Loucy (cell line): ENCODE measurements around the gene MOG.

Experiments used
- H2AFZ ChIP-seq: fragments of 200-600 bp; sonication (generic); 2 replicates; pipeline ENCODE4 v1.6.0; 2016; ENCODE audit warnings: antibody characterized with exemption, mild to moderate bottlenecking, low read length, moderate library complexity
- H3F3A ChIP-seq: fragments of 200-600 bp; 2 replicates; pipeline ENCODE4 v1.6.0; 2016; ENCODE audit warnings: antibody characterized with exemption, low read depth, mild to moderate bottlenecking
- H3K27me3 ChIP-seq: fragments of 200-600 bp; sonication (generic); 2 replicates; pipeline ENCODE4 v1.6.1; 2014; ENCODE audit warnings: low read length, mild to moderate bottlenecking; ENCODE audit not compliant: insufficient read depth, poor library complexity, severe bottlenecking
- H3K36me3 ChIP-seq: fragments of 200-600 bp; sonication (generic); 2 replicates; pipeline ENCODE4 v1.6.1; 2016; ENCODE audit warnings: low read length; ENCODE audit not compliant: insufficient read depth
- H3K4me1 ChIP-seq: fragments of 200-600 bp; sonication (generic); 2 replicates; pipeline ENCODE4 v1.5.1; 2014; ENCODE audit warnings: low read length, mild to moderate bottlenecking; ENCODE audit not compliant: insufficient read depth, poor library complexity, severe bottlenecking
- H3K4me2 ChIP-seq: fragments of 200-600 bp; sonication (generic); 2 replicates; pipeline ENCODE4 v1.6.0; 2014; ENCODE audit warnings: antibody characterized with exemption, low read length, low read depth, mild to moderate bottlenecking; ENCODE audit not compliant: poor library complexity, severe bottlenecking
- H3K4me3 ChIP-seq: fragments of 200-600 bp; sonication (generic); 2 replicates; pipeline ENCODE4 v1.5.1; 2014; ENCODE audit warnings: low read length, mild to moderate bottlenecking, mixed read lengths; ENCODE audit not compliant: poor library complexity, severe bottlenecking
- H3K79me2 ChIP-seq: fragments of 200-600 bp; sonication (generic); 2 replicates; pipeline ENCODE4 v1.6.1; 2014; ENCODE audit warnings: low read length; ENCODE audit not compliant: insufficient read depth
- H3K9ac ChIP-seq: fragments of 200-600 bp; sonication (generic); 2 replicates; pipeline ENCODE4 v1.6.0; 2014; ENCODE audit warnings: mild to moderate bottlenecking, low read depth, low read length, moderate library complexity; ENCODE audit not compliant: poor library complexity, severe bottlenecking
- H3K9me2 ChIP-seq: fragments of 200-600 bp; sonication (generic); replicated peaks from 2 replicates; pipeline ENCODE4 v1.6.1; 2016; ENCODE audit warnings: low read depth, low read length, mixed read lengths
- H3K9me3 ChIP-seq: fragments of 200-600 bp; sonication (generic); 2 replicates; pipeline ENCODE4 v1.6.1; 2014; ENCODE audit warnings: mild to moderate bottlenecking, antibody characterized with exemption, low read length, low read depth; ENCODE audit not compliant: insufficient read depth
- H4K20me1 ChIP-seq: fragments of 200-600 bp; sonication (generic); 2 replicates; pipeline ENCODE4 v1.6.0; 2014; ENCODE audit warnings: antibody characterized with exemption, low read length, mild to moderate bottlenecking; ENCODE audit not compliant: insufficient read depth, poor library complexity, severe bottlenecking
- CTCF ChIP-seq: fragments of 200-600 bp; sonication (generic); conservative IDR thresholded peaks from 2 replicates; pipeline ENCODE4 v1.5.1; 2014; ENCODE audit warnings: mild to moderate bottlenecking, antibody characterized with exemption, low read length
- EZH2phosphoT487 ChIP-seq: fragments of 200-600 bp; IDR thresholded peaks from 2 replicates; pipeline ENCODE4 v1.6.1; 2018; ENCODE audit warnings: antibody characterized with exemption, mild to moderate bottlenecking, moderate library complexity, borderline replicate concordance

MOG gene

DNA sequence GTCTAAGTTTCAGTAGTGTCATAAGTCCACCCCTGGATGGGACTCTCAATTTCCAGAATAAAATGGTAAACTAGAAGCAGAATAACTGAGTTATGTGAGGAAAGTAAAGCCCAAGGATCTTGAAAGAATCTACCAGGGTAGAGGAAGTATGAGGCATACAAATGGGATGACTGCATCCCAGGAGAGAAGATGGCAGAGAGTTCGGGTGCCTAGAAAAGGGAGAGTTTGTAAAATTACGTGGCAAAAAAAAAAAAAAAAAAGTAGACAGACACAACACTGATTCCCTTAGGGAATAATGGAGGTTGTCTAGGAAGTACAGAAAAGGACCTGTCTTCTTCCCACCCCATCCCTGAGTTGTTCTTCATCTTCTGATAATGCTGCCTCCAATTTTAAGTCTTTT is 27.3 kb upstream of the MOG start:
- Histone ChIP-seq H3K4me1 (peaks cover 25% of the 10 kb centered on the region), H3K79me2 (no peaks in the 10 kb centered on the region), H3K4me3 (peak overlapping the region; percentile 78), H3K9me3 (no peaks in the 10 kb centered on the region), H3K9ac (no peak overlapping the region), H3K36me3 (no peaks in the 10 kb centered on the region), H2AFZ (no peak overlapping the region), H3F3A (no peaks in the 10 kb centered on the region), H4K20me1 (no peaks in the 10 kb centered on the region), H3K4me2 (peak overlapping the region; percentile 83), H3K27me3 (no peaks in the 10 kb centered on the region), H3K9me2 (no peaks in the 10 kb centered on the region)
- TF ChIP-seq CTCF (no peak), EZH2phosphoT487 (no peak)

DNA sequence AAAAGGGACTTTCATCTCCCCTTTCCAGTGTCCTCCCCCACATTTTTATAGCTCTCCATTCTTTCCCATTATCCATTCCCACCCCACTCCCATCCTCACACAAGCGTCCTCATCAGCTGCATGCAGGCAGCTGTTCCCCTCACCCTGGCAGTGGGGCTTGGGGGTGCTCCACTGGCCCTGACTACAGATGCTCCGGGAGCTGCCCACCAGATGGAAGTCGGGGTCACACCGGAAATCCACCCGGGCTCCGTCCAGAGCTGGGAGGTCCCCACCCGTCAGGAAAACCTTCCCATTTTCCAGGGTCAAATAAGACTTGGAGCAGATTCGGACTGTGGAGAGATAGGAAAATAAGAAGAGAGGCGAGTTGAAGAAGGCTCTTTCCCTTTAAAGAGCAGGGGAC is 26.6 kb upstream of the MOG start:
- no peaks in the 10 kb centered on the region for H3K36me3 ChIP-seq
- TF ChIP-seq CTCF = no peak
- TF ChIP-seq EZH2phosphoT487 = no peak
- H3F3A ChIP-seq = no peaks in the 10 kb centered on the region
- H3K79me2 ChIP-seq = no peaks in the 10 kb centered on the region
- H3K9me2 ChIP-seq = no peaks in the 10 kb centered on the region
- no peaks in the 10 kb centered on the region for H3K27me3 ChIP-seq
- peak overlapping the region; percentile 80 for H3K4me2 ChIP-seq
- no peak overlapping the region for H3K4me3 ChIP-seq
- no peaks in the 10 kb centered on the region for H3K9me3 ChIP-seq
- H2AFZ ChIP-seq = no peak overlapping the region
- H4K20me1 ChIP-seq = no peaks in the 10 kb centered on the region
- peaks cover 25% of the 10 kb centered on the region for H3K4me1 ChIP-seq
- H3K9ac ChIP-seq = no peak overlapping the region

GRCh38 chr6:29631209-29631810 is 25.6 kb upstream of the MOG start:
- Histone ChIP-seq H3K4me3 (no peak overlapping the region), H3K9me2 (no peaks in the 10 kb centered on the region), H4K20me1 (no peaks in the 10 kb centered on the region), H3K9me3 (no peaks in the 10 kb centered on the region), H3F3A (no peaks in the 10 kb centered on the region), H3K9ac (peak overlapping the region; percentile 68), H3K4me1 (peaks cover 25% of the 10 kb centered on the region), H3K27me3 (no peaks in the 10 kb centered on the region), H2AFZ (no peak overlapping the region), H3K36me3 (no peaks in the 10 kb centered on the region), H3K4me2 (peak overlapping the region; percentile 80), H3K79me2 (no peaks in the 10 kb centered on the region)
- TF ChIP-seq EZH2phosphoT487 = no peak
- TF ChIP-seq CTCF = no peak
